T-helper 1 cell (primary cell): ENCODE measurements around the gene SLC12A8.
A peak's percentile ranks its signal among the peaks of the same experiment; 100 is the strongest.

Experiments
- DNase-seq, 5 donors: peaks; one replicate each; pipeline ENCODE4 v3.0.0-alpha.2; 2012 to 2020

The SLC12A8 gene

DNA sequence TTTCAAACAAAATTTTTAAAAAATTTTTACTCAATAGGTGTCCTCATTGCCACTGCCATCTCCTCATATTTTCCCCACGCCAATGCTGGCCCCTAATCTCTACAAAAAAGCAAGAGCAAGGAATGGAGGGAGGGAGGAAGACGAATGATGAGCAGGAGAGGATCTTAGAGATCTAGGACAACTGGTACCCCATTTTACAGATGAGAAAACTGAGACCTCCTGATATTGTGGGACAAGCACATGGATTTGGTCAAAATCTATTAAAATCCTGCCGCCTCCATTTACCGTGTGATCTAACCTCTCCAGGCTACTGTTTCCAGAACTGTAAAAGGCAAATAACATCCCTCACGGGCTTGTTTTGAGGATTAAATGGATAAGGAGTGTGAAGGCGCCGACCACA is 161.3 kb downstream of the SLC12A8 start:
- DNase-seq: no peak

DNA sequence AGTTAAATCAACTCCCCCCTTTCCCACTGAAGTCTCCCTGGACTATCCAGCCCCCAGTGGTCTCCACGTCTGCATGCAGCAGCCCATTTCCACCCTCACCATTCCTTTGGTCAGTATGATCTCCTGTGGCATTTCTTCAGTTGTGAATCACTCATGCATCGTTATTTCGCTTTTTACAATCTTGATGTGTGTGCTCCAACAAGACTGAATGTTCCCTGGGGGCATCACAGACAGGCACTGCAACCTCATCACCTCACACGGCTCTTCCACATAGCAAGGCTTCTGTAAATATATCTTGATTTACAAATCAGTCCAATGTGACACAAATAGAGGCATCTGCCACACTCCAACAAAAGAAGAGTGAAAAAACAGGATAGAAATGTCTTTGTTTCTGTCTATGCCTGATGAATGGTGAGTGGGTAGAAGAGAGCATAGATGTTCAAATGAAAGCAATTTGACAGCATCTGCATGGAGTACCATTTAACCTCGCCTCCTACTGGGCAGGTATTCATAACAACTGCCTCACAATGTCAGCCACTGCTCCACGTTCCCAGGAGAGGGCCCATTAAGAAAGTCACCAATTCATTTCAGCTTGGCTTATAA is 162.0 kb downstream of the SLC12A8 start:
- no peak for DNase-seq

- DNase-seq: no peak
Observed at GRCh38 chr3:125048282-125048681, 164.3 kb downstream of the SLC12A8 start.

GRCh38 chr3:125045965-125046364 is 166.6 kb downstream of the SLC12A8 start:
- no peak for DNase-seq

- DNase-seq: no peak
Observed at GRCh38 chr3:125045194-125045593, 167.4 kb downstream of the SLC12A8 start.

GRCh38 chr3:125043599-125044151 is 168.9 kb downstream of the SLC12A8 start:
- no peak for DNase-seq

- DNase-seq: no peak
Observed at GRCh38 chr3:125042725-125043406, 169.7 kb downstream of the SLC12A8 start.

GRCh38 chr3:125039131-125040100 is 173.1 kb downstream of the SLC12A8 start:
- no peak for DNase-seq

- no peak for DNase-seq
Observed at GRCh38 chr3:125037498-125038150, 174.9 kb downstream of the SLC12A8 start.

GRCh38 chr3:125035217-125035616 is 177.3 kb downstream of the SLC12A8 start:
- DNase-seq: peak in 1 of 5 donors; percentile 62

DNA sequence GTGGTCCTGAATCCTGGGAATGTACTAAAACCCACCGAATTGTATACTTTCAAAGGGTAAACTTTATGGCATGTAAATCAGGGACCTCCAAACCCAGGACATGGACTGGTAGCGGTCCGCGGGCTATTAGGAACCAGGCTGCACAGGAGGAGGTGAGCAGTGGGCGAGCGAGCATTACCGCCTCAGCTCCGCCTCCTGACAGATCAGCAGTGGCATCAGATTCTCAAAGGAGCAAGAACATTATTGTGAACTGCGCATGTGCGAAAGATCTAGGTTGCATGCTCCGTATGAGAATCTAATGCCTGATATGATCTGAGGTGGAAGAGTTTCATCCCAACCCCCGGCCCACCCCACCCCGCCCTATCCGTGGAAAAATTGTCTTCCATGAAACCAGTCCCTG is 178.9 kb downstream of the SLC12A8 start:
- no peak for DNase-seq

DNA sequence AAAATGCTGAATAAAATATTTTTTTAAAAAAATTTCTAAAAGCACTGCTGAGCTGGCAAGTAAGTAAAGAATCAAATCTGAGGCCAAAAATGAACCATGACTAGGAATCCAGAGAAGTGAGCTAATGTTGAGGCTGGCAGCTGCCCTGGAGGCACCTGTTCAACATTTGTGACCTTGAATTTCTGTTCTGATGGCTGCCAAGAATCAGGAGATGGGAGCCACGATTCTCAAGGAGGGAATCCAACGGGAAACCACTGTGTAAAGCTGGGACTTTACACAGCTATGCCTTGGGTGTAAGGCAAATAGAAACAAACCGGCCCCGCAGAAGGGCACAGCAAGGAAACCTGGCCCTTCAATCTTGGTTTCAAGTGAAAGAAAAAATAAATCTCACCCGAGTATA is 179.4 kb downstream of the SLC12A8 start:
- DNase-seq: no peak

GRCh38 chr3:125032683-125033082 is 179.9 kb downstream of the SLC12A8 start:
- no peak for DNase-seq
